Measurements from ENCODE around the gene DERL2.

The DERL2 gene

GRCh38 chr17:5480962-5481361, 5.0 kb downstream of the DERL2 start:
- no peak for TF ChIP-seq CTCF (IDR thresholded peaks at IDR 0.05; ENCODE audit: low read depth, low read length)
- Histone ChIP-seq H3K36me3 (no peaks in the 10 kb centered on the region; the same call in none of the 2 replicates), H3K27me3 (no peaks in the 10 kb centered on the region), H3K9me3 (no peaks in the 10 kb centered on the region), H3K4me1 (no peaks in the 10 kb centered on the region), H3K4me3 (ENCODE audit: low read depth, low read length) (no peak overlapping the region)
- no peak for DNase-seq

GRCh38 chr17:5478992-5479391, 7.0 kb downstream of the DERL2 start:
- no peak for TF ChIP-seq CTCF (IDR thresholded peaks at IDR 0.05; ENCODE audit: low read depth, low read length)
- H3K4me1 ChIP-seq, result no peaks in the 10 kb centered on the region
- no peak overlapping the region for H3K4me3 ChIP-seq (ENCODE audit: low read depth, low read length)
- no peaks in the 10 kb centered on the region for H3K27me3 ChIP-seq
- H3K36me3 ChIP-seq, result no peaks in the 10 kb centered on the region; the same call in none of the 2 replicates
- no peaks in the 10 kb centered on the region for H3K9me3 ChIP-seq
- DNase-seq, result no peak

GRCh38 chr17:5473906-5474305, 12.1 kb downstream of the DERL2 start:
- Histone ChIP-seq H3K27me3 (no peaks in the 10 kb centered on the region), H3K36me3 (no peaks in the 10 kb centered on the region; the same call in 1 of the 2 replicates), H3K4me1 (no peaks in the 10 kb centered on the region), H3K4me3 (ENCODE audit: low read depth, low read length) (no peak overlapping the region), H3K9me3 (no peaks in the 10 kb centered on the region)
- DNase-seq, result no peak
- TF ChIP-seq CTCF (IDR thresholded peaks at IDR 0.05; ENCODE audit: low read depth, low read length), result no peak

GRCh38 chr17:5472511-5472910, 13.5 kb downstream of the DERL2 start:
- DNase-seq, result no peak
- Histone ChIP-seq H3K36me3 (no peaks in the 10 kb centered on the region; the same call in 1 of the 2 replicates), H3K4me1 (no peaks in the 10 kb centered on the region), H3K9me3 (no peaks in the 10 kb centered on the region; the same call in 1 of the 2 replicates), H3K27me3 (no peaks in the 10 kb centered on the region), H3K4me3 (ENCODE audit: low read depth, low read length) (no peak overlapping the region)
- TF ChIP-seq CTCF (IDR thresholded peaks at IDR 0.05; ENCODE audit: low read depth, low read length), result no peak

GRCh38 chr17:5468075-5468473, 17.9 kb downstream of the DERL2 start:
- no peak for TF ChIP-seq CTCF (IDR thresholded peaks at IDR 0.05; ENCODE audit: low read depth, low read length)
- H3K36me3 ChIP-seq, result no peaks in the 10 kb centered on the region

GRCh38 chr17:5467416-5467815, 18.6 kb downstream of the DERL2 start:
- Histone ChIP-seq H3K4me3 (ENCODE audit: low read depth, low read length) (peak overlapping the region; percentile 83), H3K36me3 (peaks cover 1% of the 10 kb centered on the region; the same call in 1 of the 2 replicates), H3K27me3 (no peaks in the 10 kb centered on the region), H3K4me1 (no peaks in the 10 kb centered on the region), H3K9me3 (no peaks in the 10 kb centered on the region; the same call in 1 of the 2 replicates)
- no peak for DNase-seq
- TF ChIP-seq CTCF (IDR thresholded peaks at IDR 0.05; ENCODE audit: low read depth, low read length), result no peak

More at GRCh38 chr17:5468075-5468473, 17.9 kb downstream of the DERL2 start:
- no peaks in the 10 kb centered on the region for H3K4me1 ChIP-seq
- H3K9me3 ChIP-seq, result no peaks in the 10 kb centered on the region; the same call in 1 of the 2 replicates
- DNase-seq, result no peak
- H3K4me3 ChIP-seq (ENCODE audit: low read depth, low read length), result peak overlapping the region; percentile 83
- no peaks in the 10 kb centered on the region for H3K27me3 ChIP-seq

Measured in BE2C (cell line).